ENCODE data around the gene ARHGEF3.

- TF ChIP-seq POLR2AphosphoS5 (IDR thresholded peaks at IDR 0.05; ENCODE audit: low read depth, low read length) (no peak), POU2F2 (IDR thresholded peaks at IDR 0.05; ENCODE audit: low read depth, low read length) (no peak)
These were observed 29.8 kb upstream of the ARHGEF3 start for GRCh38 chr3:56831572-56831971.
